Amniotic stem cell (primary cell): ENCODE data around the gene SNX33.

Experiments
- DNase-seq: peaks from one replicate; lab custom pipeline; 2025; lab: John Stamatoyannopoulos, UW

The SNX33 gene

DNA sequence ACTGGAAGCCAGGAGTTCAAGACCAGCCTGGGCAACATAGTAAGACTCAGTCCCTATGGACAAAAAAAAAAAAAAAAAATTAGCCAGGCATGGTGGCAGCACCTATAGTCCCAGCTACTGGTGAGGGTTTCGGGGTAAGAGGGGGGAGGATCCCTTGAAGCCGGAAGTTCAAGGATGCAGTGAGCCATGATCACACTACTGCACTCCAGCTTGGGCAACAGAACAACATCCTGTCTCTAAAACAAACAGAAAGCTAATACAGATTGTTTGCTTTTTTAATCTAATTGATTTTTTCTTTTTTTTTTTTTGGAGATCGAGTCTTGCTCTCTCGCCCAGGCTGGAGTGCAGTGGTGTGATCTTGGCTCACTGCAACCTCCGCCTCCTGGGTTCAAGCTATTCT lies 6.1 kb upstream of the SNX33 start:
- no peak for DNase-seq

DNA sequence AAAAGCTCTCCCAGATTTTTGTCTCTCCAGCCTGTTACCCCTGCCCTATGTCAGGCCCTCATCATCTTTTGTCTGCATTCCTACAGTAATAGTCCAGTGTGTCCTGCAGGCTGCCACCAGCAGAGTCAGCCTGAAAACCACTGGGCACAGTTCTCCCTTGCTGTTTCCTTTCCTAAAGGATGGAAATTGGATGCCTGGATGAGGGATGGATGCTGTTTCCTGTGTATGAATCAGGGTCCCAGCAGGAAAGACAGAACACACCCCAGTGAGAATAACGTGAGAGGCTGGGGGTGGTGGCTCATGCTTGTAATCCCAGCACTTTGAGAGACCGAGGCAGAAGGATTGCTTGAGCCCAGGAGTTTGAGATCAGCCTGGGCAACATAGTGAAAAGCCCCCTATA lies 3.3 kb upstream of the SNX33 start:
- DNase-seq = no peak

DNA sequence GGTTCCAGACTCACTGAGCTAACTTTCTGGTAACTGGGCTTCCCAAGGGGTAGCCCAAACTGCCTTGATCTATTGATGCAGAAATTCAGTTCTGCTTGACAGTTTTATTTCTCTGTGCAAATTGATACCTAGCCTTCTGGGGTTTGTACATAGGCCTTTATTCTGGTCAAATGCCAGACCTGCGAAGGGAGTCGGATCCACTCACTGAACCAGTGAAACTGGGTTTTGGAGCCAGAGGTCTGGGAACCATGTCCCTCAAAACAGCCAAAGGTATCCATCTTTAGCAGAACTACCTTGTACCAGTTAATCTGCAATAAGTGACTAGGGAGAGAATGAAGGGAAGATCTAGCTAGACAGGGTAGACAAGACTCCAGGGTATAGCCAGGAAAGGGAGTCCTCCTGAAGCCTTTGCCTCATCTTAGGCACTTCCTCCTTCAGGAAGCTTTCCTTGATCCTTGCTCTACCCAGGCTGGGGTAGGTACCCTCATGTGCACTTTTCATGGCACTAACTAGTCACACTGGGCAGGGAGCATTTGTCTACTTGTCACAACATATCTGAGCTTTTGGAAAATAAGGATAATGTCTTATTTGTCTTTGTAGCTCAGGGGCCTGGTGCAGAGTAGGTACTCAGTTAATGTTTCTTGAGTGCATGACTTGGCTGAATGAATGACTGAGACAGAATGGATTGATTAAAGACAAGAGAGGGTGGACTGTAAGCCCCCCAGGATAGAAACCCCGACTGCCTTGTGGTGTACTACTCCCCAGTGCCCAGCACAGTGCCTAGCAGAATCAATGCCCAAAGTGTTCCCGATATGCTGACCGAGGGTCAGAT lies 1.4 kb upstream of the SNX33 start:
- DNase-seq = no peak

DNA sequence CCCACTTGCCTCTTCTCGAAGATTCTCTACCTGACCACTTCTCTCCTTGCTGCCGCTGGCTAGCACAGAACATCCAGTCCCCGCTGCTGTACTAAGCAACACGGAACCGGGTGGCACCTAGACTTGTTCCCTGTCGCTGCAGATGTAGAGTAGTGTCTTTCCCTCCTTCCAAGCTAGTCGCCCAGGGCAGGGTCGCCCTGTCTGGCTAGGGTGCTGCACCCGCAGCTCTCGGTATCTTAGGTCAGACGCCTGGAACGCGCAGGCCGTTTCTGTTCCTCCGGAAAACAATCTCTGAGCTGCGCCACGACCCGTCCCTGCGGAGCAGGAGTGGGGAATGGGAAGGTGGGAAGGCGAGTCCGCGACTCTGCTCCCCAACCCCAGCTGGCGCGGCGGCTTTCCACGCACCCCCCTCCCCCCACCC lies 758 bp upstream of the SNX33 start:
- no peak for DNase-seq

DNA sequence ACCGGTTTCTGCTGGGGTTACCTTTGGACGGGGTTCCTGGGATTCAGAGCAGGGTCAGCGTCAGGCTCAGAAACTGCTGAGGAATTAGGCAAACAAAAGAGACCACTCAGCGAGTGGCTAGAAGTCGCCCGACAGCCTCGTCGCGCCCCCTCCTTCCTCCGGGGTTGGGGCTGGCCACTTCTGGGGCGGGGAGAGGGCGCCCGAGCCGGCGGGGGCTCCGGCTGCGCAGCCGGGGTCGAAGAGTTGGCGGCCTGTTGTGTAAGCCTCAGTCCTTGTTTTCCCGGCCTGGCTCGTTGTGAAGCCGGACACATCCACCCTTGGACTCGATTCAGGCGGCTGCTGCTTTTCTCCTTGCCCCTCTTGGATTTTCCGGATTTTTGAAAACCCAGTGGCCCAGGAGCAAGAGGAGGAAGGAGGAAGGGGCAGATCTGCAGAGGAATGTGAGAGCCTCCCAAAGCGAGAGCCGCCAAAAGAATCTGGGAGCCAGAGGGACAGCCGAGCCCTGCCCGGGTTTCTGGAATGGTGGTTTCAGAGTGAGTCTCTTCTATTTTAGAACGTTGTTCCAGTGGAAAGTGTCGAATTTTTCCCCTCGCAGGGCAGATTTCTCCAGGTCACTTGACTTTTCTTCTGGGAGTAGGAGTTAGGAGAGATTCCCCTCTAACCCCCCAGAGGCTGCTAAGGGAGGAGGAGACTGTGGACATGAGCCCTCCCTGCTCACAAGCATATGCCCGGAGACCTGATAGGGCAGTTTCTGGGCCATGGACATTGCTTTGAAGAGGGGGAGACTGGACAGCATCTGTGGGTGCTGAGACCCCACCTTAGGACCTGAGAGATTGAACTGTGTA lies 666 bp downstream of the SNX33 start:
- no peak for DNase-seq

DNA sequence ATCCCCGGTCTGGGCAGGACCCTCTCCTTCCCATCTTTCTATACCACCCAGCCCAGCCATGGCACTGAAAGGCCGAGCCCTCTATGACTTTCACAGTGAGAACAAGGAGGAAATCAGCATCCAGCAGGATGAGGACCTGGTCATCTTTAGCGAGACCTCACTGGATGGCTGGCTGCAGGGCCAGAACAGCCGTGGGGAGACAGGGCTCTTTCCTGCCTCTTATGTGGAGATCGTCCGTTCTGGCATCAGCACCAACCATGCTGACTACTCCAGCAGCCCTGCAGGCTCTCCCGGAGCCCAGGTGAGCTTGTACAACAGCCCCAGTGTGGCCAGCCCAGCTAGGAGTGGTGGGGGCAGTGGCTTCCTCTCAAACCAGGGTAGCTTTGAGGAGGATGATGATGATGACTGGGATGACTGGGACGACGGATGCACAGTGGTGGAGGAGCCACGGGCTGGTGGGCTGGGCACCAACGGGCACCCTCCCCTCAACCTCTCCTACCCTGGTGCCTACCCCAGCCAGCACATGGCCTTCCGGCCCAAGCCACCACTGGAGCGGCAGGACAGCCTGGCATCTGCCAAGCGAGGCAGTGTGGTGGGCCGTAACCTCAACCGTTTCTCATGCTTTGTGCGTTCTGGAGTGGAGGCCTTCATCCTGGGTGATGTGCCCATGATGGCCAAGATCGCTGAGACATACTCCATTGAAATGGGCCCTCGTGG lies 1.5 kb downstream of the SNX33 start:
- DNase-seq = no peak

DNA sequence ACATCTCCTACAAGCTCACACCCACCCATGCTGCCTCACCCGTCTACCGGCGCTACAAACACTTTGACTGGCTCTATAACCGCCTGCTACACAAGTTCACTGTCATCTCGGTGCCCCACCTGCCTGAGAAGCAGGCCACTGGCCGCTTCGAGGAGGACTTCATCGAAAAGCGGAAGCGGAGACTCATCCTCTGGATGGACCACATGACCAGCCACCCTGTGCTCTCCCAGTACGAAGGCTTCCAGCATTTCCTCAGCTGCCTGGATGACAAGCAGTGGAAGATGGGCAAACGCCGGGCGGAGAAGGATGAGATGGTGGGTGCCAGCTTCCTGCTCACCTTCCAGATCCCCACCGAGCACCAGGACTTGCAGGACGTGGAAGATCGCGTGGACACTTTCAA lies 2.1 kb downstream of the SNX33 start:
- DNase-seq = no peak

DNA sequence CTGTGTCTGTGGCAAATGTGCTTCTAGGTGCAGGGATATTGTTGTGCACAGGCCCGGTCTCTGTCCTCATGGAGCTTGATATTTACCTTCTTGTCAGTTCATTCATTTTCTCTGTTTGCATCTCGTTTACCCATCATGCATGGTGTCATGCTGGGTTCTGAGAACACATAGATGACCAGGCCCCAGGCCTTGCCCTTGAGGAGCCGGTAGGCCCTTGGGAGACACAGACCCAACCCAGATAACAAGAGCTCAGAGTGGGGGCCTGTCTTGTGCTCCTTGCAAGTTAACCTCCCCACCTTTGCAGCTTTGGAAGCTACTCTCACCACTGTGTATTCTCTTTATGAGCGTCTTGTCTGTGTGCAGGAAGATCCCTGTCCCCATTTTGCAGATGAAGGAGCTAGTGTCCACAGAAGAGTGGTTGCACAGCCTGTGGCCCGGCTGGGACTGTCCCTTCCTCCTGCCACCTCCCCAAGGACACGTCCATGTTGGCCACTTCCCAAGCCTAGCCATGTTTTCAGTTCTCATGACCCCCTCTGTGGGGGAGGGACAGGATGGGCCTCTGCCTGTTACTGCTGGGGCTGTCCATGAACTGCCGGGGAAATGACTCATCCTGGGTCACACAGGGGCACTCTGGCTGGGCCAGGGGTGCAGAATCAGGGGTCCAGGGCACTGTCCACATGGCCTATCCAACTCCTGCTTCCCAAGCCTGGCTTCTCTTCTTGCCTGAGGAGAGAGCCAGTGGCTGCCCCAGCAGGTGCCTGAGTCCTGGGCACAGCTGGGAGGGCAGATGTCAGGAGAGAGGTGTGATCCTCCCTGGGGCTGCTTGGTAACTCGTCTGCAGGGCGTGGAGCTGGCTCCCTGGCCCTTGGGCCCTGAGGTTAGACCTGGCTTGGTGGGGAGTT lies 3.4 kb downstream of the SNX33 start:
- DNase-seq = no peak

DNA sequence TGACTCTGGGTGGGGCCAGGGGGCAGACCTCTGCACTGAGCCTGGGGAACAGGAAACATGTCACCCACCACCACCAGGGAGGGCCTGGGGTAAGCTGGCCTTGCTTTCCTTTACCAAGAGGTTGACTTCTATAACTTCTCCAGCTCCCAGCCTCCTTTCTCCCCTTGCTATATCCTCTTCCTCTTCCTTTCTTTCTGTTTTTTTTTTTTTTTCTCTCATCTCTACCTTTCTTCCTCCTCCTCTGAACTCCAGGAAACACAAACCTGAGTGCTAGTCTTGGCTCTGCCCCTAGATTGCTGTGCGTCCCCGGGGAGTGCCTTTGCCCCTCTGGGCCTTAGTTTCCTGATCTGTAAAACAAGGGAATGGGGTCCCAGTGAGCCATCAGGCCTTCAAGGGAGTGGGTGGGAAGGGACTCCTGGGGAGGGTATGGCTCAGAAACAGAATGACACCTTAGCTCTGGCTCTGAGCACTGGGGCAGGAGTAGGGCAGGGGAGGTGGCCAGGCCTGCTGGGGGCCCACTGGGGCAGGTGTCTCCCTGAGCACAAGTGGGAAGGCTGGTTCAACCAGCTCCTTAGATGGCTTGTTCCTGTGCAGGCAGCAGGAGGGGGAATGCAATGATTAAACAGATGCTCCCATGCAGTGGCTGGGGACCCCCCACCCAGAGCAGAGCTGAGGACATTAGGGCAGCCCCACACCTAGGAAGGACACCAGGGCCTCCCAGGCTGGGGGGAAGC lies 4.3 kb downstream of the SNX33 start:
- no peak for DNase-seq

DNA sequence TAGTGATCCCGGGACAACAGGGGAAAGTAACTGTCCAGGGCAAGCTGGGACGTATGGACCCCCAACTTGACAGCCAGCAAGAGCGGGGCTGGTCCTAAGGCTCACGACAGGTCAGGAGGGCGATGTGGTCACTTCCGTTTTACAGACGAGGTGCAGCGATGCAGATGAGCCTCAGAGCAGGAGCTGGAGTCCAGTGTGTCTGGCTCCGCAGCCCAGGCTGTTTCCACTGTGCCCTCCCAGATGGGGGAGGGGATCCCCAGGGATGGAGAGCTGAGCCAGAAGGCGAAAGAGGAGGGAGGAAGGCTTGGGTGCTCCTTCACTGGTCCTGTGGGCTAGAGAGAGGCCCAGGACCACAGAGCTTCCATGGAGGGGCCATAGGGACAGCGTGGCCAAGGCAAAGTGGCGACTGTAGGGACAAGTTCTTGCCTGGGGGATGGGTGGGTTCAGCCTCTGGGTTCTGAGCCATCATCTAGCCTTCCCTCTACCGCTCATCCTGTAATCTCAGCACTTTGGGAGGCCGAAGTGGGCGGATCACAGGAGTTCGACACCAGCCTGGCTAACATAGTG lies 5.7 kb downstream of the SNX33 start:
- DNase-seq = no peak

DNA sequence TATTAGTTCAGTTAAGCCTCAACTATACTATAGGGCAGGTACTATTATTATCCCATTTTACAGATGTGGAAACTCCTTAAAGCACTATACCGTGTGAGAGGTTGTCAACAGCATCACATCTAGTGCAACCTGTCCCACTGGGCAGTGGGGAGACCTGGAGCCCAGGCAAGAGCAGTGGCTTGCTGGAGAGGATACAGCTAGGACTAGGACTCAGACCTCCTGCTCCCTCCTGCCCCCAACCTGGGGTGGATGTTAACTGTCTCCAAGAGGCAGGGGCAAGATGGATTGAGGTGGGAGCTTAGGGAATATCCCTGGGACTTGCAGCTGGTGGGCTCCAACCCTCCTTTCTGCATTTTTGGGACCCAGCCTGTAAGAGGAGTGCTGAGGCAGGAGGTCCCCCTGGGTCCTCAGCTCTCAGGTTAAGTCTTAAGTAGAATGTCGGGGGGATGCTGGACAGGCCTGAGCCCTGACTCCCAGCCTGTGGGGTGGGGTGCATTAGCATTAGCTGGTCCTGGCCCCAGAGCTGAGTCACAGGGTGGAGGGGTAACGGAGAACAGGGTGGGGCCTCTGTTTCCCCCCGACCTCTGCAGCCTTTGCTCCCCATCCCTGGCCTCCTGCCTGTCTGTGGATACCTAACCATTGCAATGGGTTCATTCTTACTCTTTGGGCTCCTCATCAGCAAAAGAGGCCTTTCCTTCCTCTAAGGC lies 6.6 kb downstream of the SNX33 start:
- DNase-seq = no peak

DNA sequence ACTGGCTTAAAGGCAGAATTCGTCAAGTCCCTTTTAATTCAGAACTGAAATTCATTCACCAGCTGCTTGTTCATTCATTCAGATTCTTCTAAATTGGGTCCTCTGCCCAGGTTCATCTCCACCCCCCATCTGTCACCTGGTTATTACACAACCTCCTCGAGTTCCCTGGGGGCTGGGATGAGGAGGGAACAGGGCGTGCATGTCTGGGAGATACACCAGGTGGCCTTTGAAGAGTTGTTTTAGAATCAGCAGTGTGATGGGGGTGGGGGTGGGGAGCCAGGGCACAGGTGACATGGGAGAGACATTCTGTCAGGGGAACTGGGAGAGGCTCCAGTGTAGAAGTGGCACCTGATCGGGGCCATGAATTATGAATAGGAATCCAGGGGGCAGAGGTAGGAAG lies 8.2 kb downstream of the SNX33 start:
- no peak for DNase-seq

DNA sequence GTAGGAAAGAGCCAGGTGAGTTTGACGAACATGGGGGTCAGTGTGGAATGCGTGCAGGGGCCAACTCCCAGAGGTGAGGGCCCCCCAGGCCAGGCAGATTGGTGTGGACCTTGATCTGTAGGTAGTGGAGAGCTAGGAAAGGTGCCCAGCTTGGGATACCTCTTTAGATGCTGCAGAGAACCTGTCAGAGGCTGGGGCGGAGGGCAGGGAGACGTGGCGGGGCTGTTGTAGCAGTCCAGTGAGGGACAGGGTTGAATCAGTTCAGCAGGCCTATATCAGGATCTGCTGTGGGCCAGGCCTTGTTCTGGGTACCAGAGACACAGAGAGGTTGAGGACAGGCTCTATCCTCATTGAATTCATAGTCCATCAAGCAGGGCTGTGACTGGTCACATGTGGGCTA lies 8.6 kb downstream of the SNX33 start:
- DNase-seq = no peak

DNA sequence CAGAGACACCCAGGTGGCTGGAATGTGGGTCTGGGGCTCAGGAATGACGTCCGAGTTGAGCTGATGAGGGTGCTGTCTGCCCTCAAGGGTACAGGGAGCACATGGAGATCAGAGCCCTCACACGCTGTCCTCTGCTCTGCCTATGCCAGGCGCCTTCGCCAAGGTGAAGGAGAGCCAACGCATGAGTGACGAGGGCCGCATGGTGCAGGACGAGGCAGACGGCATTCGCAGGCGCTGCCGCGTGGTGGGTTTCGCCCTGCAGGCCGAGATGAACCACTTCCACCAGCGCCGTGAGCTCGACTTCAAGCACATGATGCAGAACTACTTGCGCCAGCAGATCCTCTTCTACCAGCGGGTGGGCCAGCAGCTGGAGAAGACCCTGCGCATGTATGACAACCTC lies 9.1 kb downstream of the SNX33 start:
- no peak for DNase-seq

DNA sequence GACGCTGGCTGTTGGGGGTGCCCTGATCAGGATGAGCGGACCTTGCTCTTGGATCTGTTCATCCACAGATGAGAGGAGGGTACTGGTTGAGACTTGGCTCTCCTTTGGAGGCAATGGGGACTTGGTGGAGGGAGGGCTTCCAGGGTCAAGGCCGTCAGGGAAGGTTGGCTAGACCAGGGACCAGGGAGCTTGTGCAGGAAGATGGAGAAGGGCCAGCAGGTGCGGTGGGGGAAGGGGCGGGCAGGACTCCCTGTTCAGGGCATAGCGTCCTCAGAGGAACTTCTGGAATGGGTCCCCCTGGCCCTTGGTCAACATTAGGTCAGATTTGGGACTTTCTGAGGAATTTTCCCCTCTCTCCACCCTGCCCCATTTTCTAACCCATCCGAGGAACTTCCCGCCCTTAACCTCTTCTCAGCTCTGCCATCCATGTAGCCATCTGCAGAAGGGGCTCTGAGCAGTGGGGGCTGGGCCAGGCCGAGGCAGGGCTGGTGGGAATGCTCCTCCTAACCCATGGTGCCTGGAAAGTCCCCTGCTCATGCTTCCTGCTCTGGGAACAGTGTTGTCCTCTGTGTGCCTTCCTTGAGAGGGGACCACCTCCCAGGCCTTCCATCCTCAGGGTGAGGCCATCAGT lies 11.5 kb downstream of the SNX33 start:
- no peak for DNase-seq

DNA sequence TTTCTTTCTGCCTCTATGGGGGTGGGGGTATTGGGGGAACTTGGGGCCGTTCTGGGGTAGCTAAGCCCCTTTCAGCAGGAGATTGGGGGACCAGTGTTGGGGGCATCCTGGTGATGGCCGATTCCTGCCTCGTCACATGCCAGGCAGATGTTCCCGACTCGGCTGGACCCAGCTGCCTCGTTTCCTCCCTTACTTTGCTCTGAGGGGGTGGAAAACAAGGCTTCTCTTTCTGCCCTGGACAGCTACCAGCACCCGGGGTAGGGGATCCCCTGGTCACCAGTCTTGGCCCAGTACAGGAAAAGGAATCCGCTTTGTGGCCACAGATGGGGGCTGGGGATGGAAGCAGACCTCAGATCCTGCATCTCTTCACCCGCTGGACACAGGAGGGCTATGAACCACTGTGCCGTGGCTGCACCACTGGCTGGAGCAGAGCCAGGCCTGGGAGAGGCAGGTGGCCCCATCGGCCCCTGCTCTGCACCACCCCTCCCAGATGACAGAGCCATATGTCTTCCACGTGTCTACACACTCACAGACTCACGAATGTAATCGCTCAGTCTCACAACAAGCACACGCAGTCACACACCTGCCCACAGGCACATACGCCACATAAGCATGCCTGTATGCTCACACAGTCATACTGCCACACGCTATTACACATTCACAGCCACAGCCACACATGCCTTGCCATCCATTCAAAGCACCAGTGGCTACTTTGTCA lies 12.4 kb downstream of the SNX33 start:
- DNase-seq = no peak

DNA sequence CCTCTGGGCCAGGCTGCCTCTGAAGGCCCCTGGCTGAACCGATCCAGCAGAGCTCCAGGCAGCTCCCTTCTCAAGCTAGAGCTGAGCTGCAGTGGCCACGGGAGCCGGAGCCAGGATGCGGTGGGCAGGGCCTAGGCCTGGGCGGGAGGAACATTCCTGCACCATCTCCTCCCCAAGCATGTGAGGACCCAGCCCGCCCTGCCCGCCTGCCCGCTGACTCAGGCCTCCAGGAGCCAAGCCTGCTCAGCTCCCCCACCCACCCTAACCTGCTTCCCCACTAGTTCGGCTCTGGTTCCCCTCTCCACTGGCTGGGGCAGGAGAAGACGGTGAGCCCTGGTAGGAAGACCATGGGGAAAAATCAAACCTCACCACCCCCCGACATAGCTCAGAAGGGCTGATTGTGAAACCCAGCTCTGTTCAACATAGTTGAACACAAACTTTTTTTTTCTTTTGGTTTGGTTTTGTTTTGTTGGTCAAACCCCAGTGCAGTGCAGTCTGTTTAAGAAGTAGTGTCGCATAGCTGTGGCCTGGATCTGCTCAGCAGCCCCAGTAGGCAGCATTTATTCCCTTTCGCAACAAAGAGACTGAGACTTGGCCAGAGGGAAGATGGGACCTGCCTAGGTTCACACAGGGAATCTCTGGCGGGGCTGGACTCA lies 13.5 kb downstream of the SNX33 start:
- DNase-seq = peak; percentile 88

DNA sequence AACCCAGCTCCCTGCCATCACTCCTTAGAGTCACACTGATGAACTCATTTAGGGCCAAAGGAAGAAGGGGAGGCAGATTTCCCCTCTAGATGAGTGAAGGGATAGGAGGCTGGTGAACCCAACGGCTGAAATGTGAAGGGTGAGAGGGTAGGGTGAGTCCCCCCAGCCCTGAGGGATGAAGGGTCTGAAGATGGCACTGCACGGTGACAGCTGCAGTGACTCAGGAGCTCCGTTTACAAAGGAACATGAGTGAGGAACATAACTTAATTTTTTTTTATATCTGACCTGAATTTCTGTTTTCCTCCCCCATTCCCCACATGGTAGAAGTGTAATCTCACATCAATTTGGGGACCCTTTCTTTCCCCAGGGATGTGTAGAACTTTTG lies 14.0 kb downstream of the SNX33 start:
- DNase-seq = no peak
